ENCODE measurements around the gene PPP2R5E. TPM values are rescaled to one million over a fixed set of nuclear protein-coding genes. Genes with fewer than 3 reads are reported as not detected.
A peak's percentile ranks its signal among the peaks of the same experiment; 100 is the strongest.

The PPP2R5E gene
- total RNA-seq, 6 experiments from 2014 or later = 12.5 to 34.8 (median 18.2) TPM

DNA sequence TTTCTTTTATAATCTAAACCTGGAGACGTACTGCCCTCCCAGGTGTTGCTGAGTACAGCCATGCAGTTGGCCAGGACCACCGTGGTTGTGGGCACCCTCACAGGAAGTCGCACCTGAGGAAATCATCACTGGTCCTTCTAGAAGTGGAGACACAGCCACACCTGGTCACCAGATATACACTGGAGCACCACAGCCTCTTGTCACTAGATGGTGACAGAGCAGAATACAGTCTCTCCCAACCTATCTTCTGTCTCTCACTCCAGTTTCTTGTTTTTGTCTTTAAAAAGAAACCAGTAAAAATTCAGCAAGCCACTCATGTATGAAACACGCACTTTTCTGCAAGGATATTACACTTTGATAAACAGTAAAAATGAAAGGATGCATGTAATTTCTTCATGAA is 181.4 kb downstream of the PPP2R5E start:
- Histone ChIP-seq H3K36me3 (no peaks in the 10 kb centered on the region), H3K9me3 (no peaks in the 10 kb centered on the region), H3K27ac (no peak overlapping the region), H3K4me1 (no peaks in the 10 kb centered on the region), H3K27me3 (no peaks in the 10 kb centered on the region), H3K4me3 (no peak overlapping the region)
- WGBS (ENCODE audit: insufficient coverage, low coverage, low lambda C conversion rate, missing lambda C conversion rate) = 72% methylated on average over 4 of the region's 4 CpGs
- ATAC-seq (peak in 1 of 4 donors; percentile 41), DNase-seq (no peak)
- TF ChIP-seq, protein P1, sequence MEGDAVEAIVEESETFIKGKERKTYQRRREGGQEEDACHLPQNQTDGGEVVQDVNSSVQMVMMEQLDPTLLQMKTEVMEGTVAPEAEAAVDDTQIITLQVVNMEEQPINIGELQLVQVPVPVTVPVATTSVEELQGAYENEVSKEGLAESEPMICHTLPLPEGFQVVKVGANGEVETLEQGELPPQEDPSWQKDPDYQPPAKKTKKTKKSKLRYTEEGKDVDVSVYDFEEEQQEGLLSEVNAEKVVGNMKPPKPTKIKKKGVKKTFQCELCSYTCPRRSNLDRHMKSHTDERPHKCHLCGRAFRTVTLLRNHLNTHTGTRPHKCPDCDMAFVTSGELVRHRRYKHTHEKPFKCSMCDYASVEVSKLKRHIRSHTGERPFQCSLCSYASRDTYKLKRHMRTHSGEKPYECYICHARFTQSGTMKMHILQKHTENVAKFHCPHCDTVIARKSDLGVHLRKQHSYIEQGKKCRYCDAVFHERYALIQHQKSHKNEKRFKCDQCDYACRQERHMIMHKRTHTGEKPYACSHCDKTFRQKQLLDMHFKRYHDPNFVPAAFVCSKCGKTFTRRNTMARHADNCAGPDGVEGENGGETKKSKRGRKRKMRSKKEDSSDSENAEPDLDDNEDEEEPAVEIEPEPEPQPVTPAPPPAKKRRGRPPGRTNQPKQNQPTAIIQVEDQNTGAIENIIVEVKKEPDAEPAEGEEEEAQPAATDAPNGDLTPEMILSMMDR (IDR thresholded peaks at IDR 0.05) = no peak
- TF ChIP-seq POLR2A (IDR thresholded peaks at IDR 0.05) = no peak
- intact Hi-C loops (cut with DNase I) = no loop called here

DNA sequence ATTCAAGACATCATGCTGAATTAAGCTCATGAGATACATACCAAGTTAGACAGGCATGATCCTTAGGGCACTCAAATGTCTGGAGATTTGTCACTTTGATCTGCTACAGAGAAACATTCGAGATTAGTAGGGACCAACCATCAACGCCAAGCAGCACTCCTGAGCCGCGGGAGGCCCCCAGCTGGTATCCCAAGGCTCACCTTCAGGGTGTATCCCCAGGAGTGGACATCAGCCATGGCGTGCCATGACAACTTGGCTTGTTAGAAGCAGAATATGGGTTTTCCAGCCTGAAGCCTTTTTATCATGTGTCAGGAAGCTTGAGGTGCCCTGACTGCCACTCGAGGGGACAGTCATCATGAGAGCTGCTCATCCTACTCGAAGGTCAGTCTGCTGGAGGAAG is 185.3 kb downstream of the PPP2R5E start:
- Histone ChIP-seq H3K27ac (no peak overlapping the region), H3K4me3 (no peak overlapping the region), H3K36me3 (no peaks in the 10 kb centered on the region), H3K9me3 (no peaks in the 10 kb centered on the region), H3K27me3 (no peaks in the 10 kb centered on the region), H3K4me1 (no peaks in the 10 kb centered on the region)
- TF ChIP-seq, protein P1 (IDR thresholded peaks at IDR 0.05) = no peak
- TF ChIP-seq POLR2A (IDR thresholded peaks at IDR 0.05) = no peak
- ATAC-seq = no peak
- intact Hi-C loops (cut with DNase I) = no loop called here
- WGBS (ENCODE audit: insufficient coverage, low coverage, low lambda C conversion rate, missing lambda C conversion rate) = no CpG with 5 or more reads among the region's 7 CpGs
- no peak for DNase-seq

DNA sequence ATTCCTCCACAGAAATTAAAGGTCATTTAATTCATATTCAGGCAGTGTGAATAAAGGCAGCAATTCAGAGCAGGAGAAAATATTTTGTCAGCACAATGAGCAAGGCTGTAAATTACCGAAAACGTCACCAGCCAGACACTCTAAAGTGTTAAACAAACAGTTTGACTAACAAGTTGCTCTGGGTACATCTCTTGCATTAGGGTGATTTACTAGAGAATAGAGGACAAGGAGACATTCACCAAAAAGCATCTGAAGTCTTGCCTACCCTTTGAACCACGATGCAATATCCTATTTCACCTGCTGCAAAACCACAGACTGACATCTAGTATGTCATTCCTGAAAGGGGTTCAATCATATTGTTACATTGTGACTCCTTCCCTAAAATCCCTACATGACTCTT is 197.4 kb downstream of the PPP2R5E start:
- intact Hi-C loops (cut with DNase I) = no loop called here
- no peak overlapping the region for H3K27ac ChIP-seq
- H3K9me3 ChIP-seq = no peaks in the 10 kb centered on the region
- no peak for DNase-seq
- H3K27me3 ChIP-seq = no peaks in the 10 kb centered on the region
- no peak for ATAC-seq
- no peak overlapping the region for H3K4me3 ChIP-seq
- no peaks in the 10 kb centered on the region for H3K36me3 ChIP-seq
- WGBS (ENCODE audit: insufficient coverage, low coverage, low lambda C conversion rate, missing lambda C conversion rate) = 57% methylated on average over 3 of the region's 3 CpGs
- H3K4me1 ChIP-seq = no peaks in the 10 kb centered on the region
- no peak for TF ChIP-seq POLR2A (IDR thresholded peaks at IDR 0.05)
- TF ChIP-seq, protein P1 (IDR thresholded peaks at IDR 0.05) = no peak

DNA sequence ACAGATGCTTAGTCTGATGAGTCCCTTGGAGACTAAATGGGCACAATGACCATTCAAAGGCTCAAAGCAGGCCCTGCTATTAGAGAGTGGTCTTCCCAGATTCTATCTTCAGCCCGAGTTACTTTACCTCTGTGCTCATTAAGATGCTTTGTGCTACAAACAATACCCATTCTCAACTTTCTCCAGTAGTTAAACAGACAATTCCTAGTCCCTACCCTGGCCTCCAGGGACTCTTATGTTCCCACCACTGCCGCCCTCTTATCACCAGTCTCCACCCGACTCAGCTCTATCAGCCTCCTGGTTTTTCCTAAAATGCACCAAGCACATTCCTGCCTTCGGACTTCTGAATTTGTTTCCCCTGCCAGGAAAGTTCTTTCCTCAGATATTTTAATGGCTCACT is 198.8 kb downstream of the PPP2R5E start:
- H3K4me1 ChIP-seq = no peaks in the 10 kb centered on the region
- H3K27ac ChIP-seq = no peak overlapping the region
- 3% methylated on average over 3 of the region's 4 CpGs for WGBS (ENCODE audit: insufficient coverage, low coverage, low lambda C conversion rate, missing lambda C conversion rate)
- intact Hi-C loops (cut with DNase I) = no loop called here
- no peaks in the 10 kb centered on the region for H3K27me3 ChIP-seq
- H3K9me3 ChIP-seq = no peaks in the 10 kb centered on the region
- ATAC-seq (no peak), DNase-seq (no peak)
- no peak overlapping the region for H3K4me3 ChIP-seq
- H3K36me3 ChIP-seq = no peaks in the 10 kb centered on the region
- TF ChIP-seq POLR2A (IDR thresholded peaks at IDR 0.05) = no peak
- TF ChIP-seq, protein P1 (IDR thresholded peaks at IDR 0.05) = no peak

DNA sequence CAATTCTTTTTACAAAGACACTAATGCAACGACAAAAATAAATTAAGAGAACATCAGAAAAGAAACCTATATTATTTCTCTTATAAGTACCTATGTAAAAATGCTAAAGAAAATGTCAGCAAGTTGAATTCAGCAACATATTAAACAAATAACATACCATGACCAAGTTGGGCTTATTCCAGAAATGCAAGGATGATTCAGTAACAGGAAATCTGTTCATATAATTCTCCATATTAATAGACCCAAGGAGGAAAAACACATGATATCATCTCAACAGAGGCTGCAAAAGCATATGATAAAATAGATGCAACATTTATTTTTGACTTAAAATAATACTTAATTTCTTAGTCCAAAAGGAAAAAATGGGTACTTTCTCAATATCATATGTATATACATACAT is 199.3 kb downstream of the PPP2R5E start:
- TF ChIP-seq, protein P1 (IDR thresholded peaks at IDR 0.05) = no peak
- no peak for TF ChIP-seq POLR2A (IDR thresholded peaks at IDR 0.05)
- no peak overlapping the region for H3K27ac ChIP-seq
- H3K9me3 ChIP-seq = no peaks in the 10 kb centered on the region
- WGBS (ENCODE audit: insufficient coverage, low coverage, low lambda C conversion rate, missing lambda C conversion rate) = 92% methylated on average over 1 of the region's 1 CpG
- no peaks in the 10 kb centered on the region for H3K36me3 ChIP-seq
- no peaks in the 10 kb centered on the region for H3K4me1 ChIP-seq
- ATAC-seq (no peak), DNase-seq (no peak)
- intact Hi-C loops (cut with DNase I) = no loop called here
- no peak overlapping the region for H3K4me3 ChIP-seq
- H3K27me3 ChIP-seq = no peaks in the 10 kb centered on the region

Data from right lobe of liver (tissue), 6 donors.